Lower lobe of right lung (tissue), 2 donors: Measurements from ENCODE around the gene BCL7A. TPM values are rescaled to one million over a fixed set of nuclear protein-coding genes. Genes with fewer than 3 reads are reported as not detected.
"Not testable (repeated sequence)": the region's sequence is repeated elsewhere in the genome, so short reads cannot be mapped to it uniquely, and the experiment has no call there.

ENCODE experiments used
- ATAC-seq, 2 donors: fragments of 200-7000 bp; cut with Tn5 transposase; one replicate each; pipeline ENCODE4 v1.9.1; 2020 to 2022; ENCODE audit warnings: mild to moderate bottlenecking in 2 of 2, moderate library complexity in 2 of 2
- DNase-seq: peaks from one replicate; pipeline ENCODE4 v3.0.0-alpha.2; 2020
- H3K27ac ChIP-seq: fragments of 200-600 bp; one replicate; pipeline ENCODE4 v1.8.0; 2022
- H3K27me3 ChIP-seq: fragments of 200-600 bp; one replicate; pipeline ENCODE4 v1.8.0; 2022; ENCODE audit warnings: low read depth
- H3K36me3 ChIP-seq: fragments of 200-600 bp; one replicate; pipeline ENCODE4 v1.8.0; 2022; ENCODE audit warnings: mild to moderate bottlenecking
- H3K4me1 ChIP-seq: fragments of 200-600 bp; one replicate; pipeline ENCODE4 v1.8.0; 2022
- H3K4me3 ChIP-seq: fragments of 200-600 bp; one replicate; pipeline ENCODE4 v1.8.0; 2022; ENCODE audit warnings: mild to moderate bottlenecking
- H3K9me3 ChIP-seq: fragments of 200-600 bp; one replicate; pipeline ENCODE4 v1.8.0; 2022
- CTCF ChIP-seq: fragments of 200-600 bp; IDR thresholded peaks from one replicate; pipeline ENCODE4 v1.8.0; 2022; ENCODE audit warnings: antibody characterized with exemption, mild to moderate bottlenecking
- intact Hi-C: fragments of 100-400 bp; cut with DNase I; formaldehyde crosslinking; loops from one replicate; pipeline ENCODE4 v1.11.0; 2022
- total RNA-seq: library from RNA; stranded (reverse); fragmentation: NEBNext Ultra II Directional; extraction: Animal tissue kit (Norgen Biotek cat#: 25700); gene quantifications from one replicate; pipeline ENCODE4 v1.2.1, GENCODE V29; 2021
- donor health status: DM: no; HTN: yes; CAD: no; lungs with severe emphysema.

The BCL7A gene
- total RNA-seq, 1 donor from 2014 or later = 6.4 TPM

DNA sequence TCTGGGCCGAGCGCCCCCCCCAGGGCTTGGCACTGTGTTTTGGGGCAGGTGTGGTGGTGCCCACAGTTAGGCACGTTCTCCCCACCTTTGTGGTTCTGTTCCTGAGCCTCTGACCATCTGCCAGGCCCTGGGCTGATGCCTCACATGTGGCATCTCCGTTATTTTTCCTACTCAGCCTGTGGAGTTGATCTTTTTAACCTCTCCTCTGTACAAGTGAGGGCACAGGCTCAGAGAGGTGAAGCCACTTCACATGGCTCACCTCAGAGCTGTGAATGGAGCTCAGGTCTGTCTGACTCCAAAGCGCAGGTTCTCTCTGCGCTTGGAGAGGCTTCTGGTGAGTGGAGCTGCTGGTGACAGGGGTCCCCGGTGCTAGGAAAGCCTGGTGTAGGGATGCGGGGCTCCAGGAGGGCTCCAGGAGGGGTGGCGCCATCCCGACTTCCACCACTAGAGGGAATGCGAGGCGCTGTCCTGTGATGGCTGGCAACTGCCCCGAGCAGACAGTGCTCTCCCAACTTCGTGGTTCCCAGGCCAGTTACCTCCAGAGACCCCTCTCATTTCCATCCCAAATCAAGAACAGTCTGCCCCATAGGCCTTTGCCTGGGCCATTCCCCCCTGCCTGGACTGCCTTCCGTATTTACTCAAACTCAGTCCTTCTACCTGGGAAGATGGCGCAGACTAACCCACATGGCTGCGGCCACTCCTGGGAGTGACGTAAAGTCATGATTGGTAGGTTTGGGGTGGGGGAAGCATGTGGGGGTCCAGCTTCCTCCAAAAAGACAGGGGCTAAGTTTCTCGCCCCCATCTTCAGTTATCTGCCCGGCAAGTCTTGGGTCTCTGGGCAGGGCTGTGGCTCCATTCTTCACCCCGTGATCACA is 9.9 kb downstream of the BCL7A start:
- Histone ChIP-seq H3K36me3 (peaks cover 15% of the 10 kb centered on the region), H3K27ac (no peak overlapping the region), H3K27me3 (no peaks in the 10 kb centered on the region), H3K9me3 (no peaks in the 10 kb centered on the region), H3K4me1 (peaks cover 9% of the 10 kb centered on the region), H3K4me3 (no peak overlapping the region)
- peak; percentile 75 for TF ChIP-seq CTCF
- DNase-seq = peak; percentile 68
- intact Hi-C loops = no loop called here
- peak; percentile 55 to 66 for ATAC-seq

DNA sequence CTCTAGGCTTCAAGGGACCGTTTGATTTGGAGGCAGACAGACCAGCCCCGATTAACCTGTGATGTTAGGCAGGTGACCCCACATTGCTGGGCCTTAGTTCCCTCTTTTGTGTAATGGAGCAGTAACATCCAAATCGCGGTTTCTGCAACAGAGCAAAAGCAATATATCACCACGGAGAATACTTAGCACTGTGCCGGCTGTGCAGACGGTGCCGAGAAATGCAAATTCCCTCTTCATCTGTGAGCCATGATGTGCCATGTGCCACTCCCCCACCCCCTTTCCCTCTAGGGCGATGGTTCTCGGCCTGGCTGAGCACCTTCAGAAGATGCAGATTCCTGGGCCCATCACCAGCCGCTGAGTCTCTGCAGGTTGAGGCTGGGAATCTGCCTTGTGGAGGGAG is 10.9 kb downstream of the BCL7A start:
- Histone ChIP-seq H3K4me3 (no peak overlapping the region), H3K27me3 (no peaks in the 10 kb centered on the region), H3K9me3 (no peaks in the 10 kb centered on the region), H3K4me1 (peaks cover 9% of the 10 kb centered on the region), H3K36me3 (peaks cover 20% of the 10 kb centered on the region), H3K27ac (no peak overlapping the region)
- ATAC-seq (no peak), DNase-seq (no peak)
- no peak for TF ChIP-seq CTCF
- intact Hi-C loops = no loop called here

DNA sequence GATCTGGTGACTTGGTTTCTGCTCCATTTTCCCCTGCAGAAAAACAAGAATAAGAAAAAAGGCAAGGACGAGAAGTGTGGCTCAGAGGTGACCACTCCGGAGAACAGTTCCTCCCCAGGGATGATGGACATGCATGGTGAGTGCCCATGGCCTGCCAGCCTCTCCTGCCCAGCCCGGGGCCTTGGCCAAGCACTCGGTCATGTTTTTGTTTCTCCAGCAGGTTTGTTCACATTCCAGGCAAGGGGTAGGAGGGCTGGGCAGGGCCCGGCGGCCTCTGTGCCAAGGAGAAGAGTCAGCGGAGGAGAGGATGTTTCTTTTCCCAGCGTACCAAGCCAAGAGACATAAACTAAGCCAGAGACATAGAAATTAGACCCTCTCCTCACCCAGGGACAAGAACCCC is 13.6 kb downstream of the BCL7A start:
- H3K4me3 ChIP-seq = no peak overlapping the region
- ATAC-seq = peak; percentile 94 to 95
- peaks cover 9% of the 10 kb centered on the region for H3K4me1 ChIP-seq
- peaks cover 20% of the 10 kb centered on the region for H3K36me3 ChIP-seq
- H3K9me3 ChIP-seq = no peaks in the 10 kb centered on the region
- no peak for TF ChIP-seq CTCF
- no peaks in the 10 kb centered on the region for H3K27me3 ChIP-seq
- intact Hi-C loops = no loop called here
- H3K27ac ChIP-seq = peak overlapping the region; percentile 46
- peak; percentile 84 for DNase-seq

- DNase-seq (no peak), ATAC-seq (no peak)
- H3K9me3 ChIP-seq = no peaks in the 10 kb centered on the region
- TF ChIP-seq CTCF = no peak
- peaks cover 9% of the 10 kb centered on the region for H3K4me1 ChIP-seq
- peaks cover 20% of the 10 kb centered on the region for H3K36me3 ChIP-seq
- no peak overlapping the region for H3K27ac ChIP-seq
- intact Hi-C loops = no loop called here
- no peak overlapping the region for H3K4me3 ChIP-seq
- no peaks in the 10 kb centered on the region for H3K27me3 ChIP-seq
These were observed 14.5 kb downstream of the BCL7A start for GRCh38 chr12:122036153-122036552.

DNA sequence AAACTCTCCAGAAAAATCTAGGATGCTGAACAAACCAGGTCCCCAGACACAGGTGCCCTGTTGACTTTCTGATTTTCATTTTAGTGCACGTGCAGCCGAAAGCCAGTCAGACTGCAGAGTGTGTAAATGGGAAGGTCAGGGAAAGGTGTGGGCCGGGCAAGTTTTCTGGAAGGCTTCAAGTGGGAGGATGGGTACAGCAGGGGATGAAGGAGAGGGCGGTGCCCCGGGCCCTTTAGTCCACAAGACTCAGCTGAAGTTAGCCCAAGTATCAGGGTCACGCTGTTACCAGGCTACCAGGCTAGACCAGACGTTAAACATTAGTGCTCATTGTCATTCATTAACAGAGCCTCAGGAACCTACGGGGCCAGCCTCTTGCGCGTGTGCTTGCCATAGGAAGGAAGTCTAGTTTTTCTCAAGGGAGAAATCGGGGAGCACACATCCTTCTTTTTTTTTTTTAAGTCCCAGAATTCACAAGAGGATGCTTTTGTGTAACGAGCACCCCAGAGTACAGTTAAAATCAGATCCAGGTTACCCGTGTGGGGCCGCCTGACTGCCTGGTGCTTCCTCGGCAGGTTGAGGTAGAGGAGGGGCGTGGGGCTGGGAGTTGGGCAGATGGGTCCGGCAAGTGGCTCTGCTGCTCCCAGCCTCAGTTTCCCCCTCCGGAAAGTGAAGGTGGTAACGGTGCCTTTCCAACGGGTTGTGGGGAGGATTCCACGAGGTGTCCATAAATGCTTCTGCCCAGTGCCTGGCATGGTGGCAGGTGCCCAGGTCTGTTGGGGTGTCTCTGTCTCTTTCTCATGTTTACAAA is 19.1 kb downstream of the BCL7A start:
- Histone ChIP-seq H3K9me3 (no peaks in the 10 kb centered on the region), H3K27me3 (no peaks in the 10 kb centered on the region), H3K27ac (no peak overlapping the region), H3K4me3 (no peak overlapping the region), H3K4me1 (no peaks in the 10 kb centered on the region), H3K36me3 (peaks cover 31% of the 10 kb centered on the region)
- peak; percentile 93 to 94 for ATAC-seq
- intact Hi-C loops = no loop called here
- peak; percentile 69 for DNase-seq
- no peak for TF ChIP-seq CTCF

GRCh38 chr12:122041458-122041857 is 19.8 kb downstream of the BCL7A start:
- H3K4me1 ChIP-seq, DNase-seq, intact Hi-C loops, ATAC-seq, H3K9me3 ChIP-seq, H3K4me3 ChIP-seq, H3K27me3 ChIP-seq, H3K27ac ChIP-seq: not testable (repeated sequence)
- peaks cover 25% of the 10 kb centered on the region for H3K36me3 ChIP-seq
